IMR-90 (cell line): ENCODE results near the gene NUDT8. TPM values are rescaled to one million over a fixed set of nuclear protein-coding genes. Genes with fewer than 3 reads are reported as not detected.

Experiments
- ATAC-seq: fragments of 200-7000 bp; cut with Tn5 transposase; 2 replicates; pipeline ENCODE4 v1.9.1; 2020; ENCODE audit warnings: low read depth, mild to moderate bottlenecking, moderate library complexity
- BruUV-seq: library from RNA; stranded (reverse); fragments of 400-500 nt; replicated peaks from 2 replicates; lab custom pipeline; 2021; lab: Mats Ljungman, UMichigan
- CTCF ChIA-PET: fragments of 300-600 bp; formaldehyde crosslinking; extraction: SDS; loops from one replicate; lab custom pipeline; 2021; ENCODE audit warnings: antibody characterized with exemption; lab: Yijun Ruan, JAX
- POLR2A ChIA-PET: fragments of 300-600 bp; sonication (Branson Sonifier 250); formaldehyde crosslinking; loops from one replicate; lab custom pipeline; 2022; ENCODE audit warnings: antibody characterized with exemption; ENCODE audit not compliant: unreplicated experiment; lab: Charles Lee
- DNase-seq: peaks from one replicate; pipeline ENCODE4 v3.0.0; 2013
- H2AFZ ChIP-seq: replicated peaks from 2 replicates; pipeline ENCODE3; 2013; ENCODE audit warnings: low read length, mild to moderate bottlenecking; ENCODE audit not compliant: poor library complexity
- H2AK5ac ChIP-seq: 2 replicates; pipeline ENCODE4 v1.6.1; 2013; ENCODE audit warnings: low read depth, low read length, inconsistent platforms
- H2AK9ac ChIP-seq: replicated peaks from 2 replicates; pipeline ENCODE3; 2013; ENCODE audit warnings: mild to moderate bottlenecking, low read depth, low read length, moderate library complexity; ENCODE audit not compliant: poor library complexity
- H2BK120ac ChIP-seq: 2 replicates; pipeline ENCODE4 v1.6.1; 2013; ENCODE audit warnings: low read depth, low read length, inconsistent platforms
- H2BK15ac ChIP-seq: 3 replicates; pipeline ENCODE4 v1.6.1; 2013; ENCODE audit warnings: low read depth, low read length, inconsistent platforms
- H2BK20ac ChIP-seq: 2 replicates; pipeline ENCODE4 v1.6.1; 2013; ENCODE audit warnings: low read depth, mild to moderate bottlenecking, inconsistent platforms, low read length, moderate library complexity
- H2BK5ac ChIP-seq: 2 replicates; pipeline ENCODE4 v1.6.1; 2013; ENCODE audit warnings: mild to moderate bottlenecking, low read depth, low read length, inconsistent platforms; ENCODE audit not compliant: poor library complexity, severe bottlenecking
- H3K14ac ChIP-seq: replicated peaks from 2 replicates; pipeline ENCODE4 v1.6.1; 2013; ENCODE audit warnings: low read depth, low read length, inconsistent platforms
- H3K18ac ChIP-seq: 2 replicates; pipeline ENCODE4 v1.6.1; 2013; ENCODE audit warnings: low read depth, low read length, control low read depth
- H3K23ac ChIP-seq: 2 replicates; pipeline ENCODE4 v1.6.1; 2013; ENCODE audit warnings: low read depth, low read length, inconsistent platforms
- H3K27ac ChIP-seq: 2 replicates; pipeline ENCODE4 v1.5.1; 2013; ENCODE audit warnings: mild to moderate bottlenecking, control low read depth, low read length; ENCODE audit not compliant: insufficient read depth
- H3K27me3 ChIP-seq: 2 replicates; pipeline ENCODE4 v1.6.1; 2013; ENCODE audit warnings: low read length; ENCODE audit not compliant: control insufficient read depth, insufficient read depth
- H3K36me3 ChIP-seq: 2 replicates; pipeline ENCODE4 v1.6.1; 2013; ENCODE audit warnings: low read length, mixed read lengths; ENCODE audit not compliant: control insufficient read depth, insufficient read depth
- H3K4ac ChIP-seq: 2 replicates; pipeline ENCODE4 v1.6.1; 2013; ENCODE audit warnings: low read depth, low read length, inconsistent platforms
- H3K4me1 ChIP-seq: 2 replicates; pipeline ENCODE4 v1.6.1; 2013; ENCODE audit warnings: low read length, mixed read lengths; ENCODE audit not compliant: control insufficient read depth, insufficient read depth
- H3K4me2 ChIP-seq: 2 replicates; pipeline ENCODE4 v1.6.1; 2013; ENCODE audit warnings: low read depth, mild to moderate bottlenecking, control low read depth, low read length, moderate library complexity
- H3K4me3 ChIP-seq: 2 replicates; pipeline ENCODE4 v1.5.1; 2013; ENCODE audit warnings: low read depth, mild to moderate bottlenecking, control low read depth, low read length, moderate library complexity; ENCODE audit not compliant: insufficient read depth
- H3K56ac ChIP-seq: 2 replicates; pipeline ENCODE4 v1.6.1; 2013; ENCODE audit warnings: low read length, inconsistent platforms; ENCODE audit not compliant: insufficient read depth; ENCODE audit errors: extremely low read depth
- H3K79me1 ChIP-seq, 2 experiments: 2 replicates each; pipeline ENCODE4 v1.6.1; 2013; ENCODE audit warnings: low read length in 2 of 2, inconsistent platforms in 1 of 2, low read depth in 1 of 2
- H3K9ac ChIP-seq: 2 replicates; pipeline ENCODE4 v1.6.1; 2013; ENCODE audit warnings: low read depth, low read length, control low read depth
- H3K9me1 ChIP-seq: 2 replicates; pipeline ENCODE4 v1.6.1; 2013; ENCODE audit warnings: low read length, inconsistent platforms; ENCODE audit not compliant: insufficient read depth
- H3K9me3 ChIP-seq: 2 replicates; pipeline ENCODE4 v1.6.1; 2013; ENCODE audit warnings: low read length; ENCODE audit not compliant: control insufficient read depth, insufficient read depth
- H4K20me1 ChIP-seq: 2 replicates; pipeline ENCODE4 v1.6.1; 2013; ENCODE audit warnings: low read length, inconsistent platforms; ENCODE audit not compliant: insufficient read depth
- H4K5ac ChIP-seq: 2 replicates; pipeline ENCODE4 v1.6.1; 2013; ENCODE audit warnings: mild to moderate bottlenecking, low read depth, low read length, control low read depth
- H4K8ac ChIP-seq, 2 experiments: 2 replicates each; pipeline ENCODE4 v1.6.1; 2013; ENCODE audit warnings: low read depth in 2 of 2, low read length in 2 of 2, control low read depth in 1 of 2, inconsistent platforms in 1 of 2
- H4K91ac ChIP-seq: 2 replicates; pipeline ENCODE4 v1.6.1; 2013; ENCODE audit warnings: low read depth, low read length, inconsistent platforms; ENCODE audit not compliant: insufficient read depth
- BHLHE40 ChIP-seq: fragments of 150-350 bp; IDR thresholded peaks from 2 replicates; pipeline ENCODE4 v1.6.1; 2016; ENCODE audit warnings: mild to moderate bottlenecking, low read depth, low read length
- CEBPB ChIP-seq: IDR thresholded peaks from 2 replicates; pipeline ENCODE4 v1.6.1; 2012; ENCODE audit warnings: low read depth, low read length, improper control_type of control experiment
- CHD1 ChIP-seq: IDR thresholded peaks from 2 replicates; pipeline ENCODE4 v1.6.1; 2012; ENCODE audit warnings: low read depth, low read length, improper control_type of control experiment
- MAFK ChIP-seq: IDR thresholded peaks from 2 replicates; pipeline ENCODE4 v1.6.1; 2012; ENCODE audit warnings: low read depth, low read length, improper control_type of control experiment
- MAZ ChIP-seq: IDR thresholded peaks from 2 replicates; pipeline ENCODE4 v1.6.1; 2012; ENCODE audit warnings: low read depth, mild to moderate bottlenecking, low read length, improper control_type of control experiment, moderate library complexity, borderline replicate concordance
- MXI1 ChIP-seq: IDR thresholded peaks from 2 replicates; pipeline ENCODE4 v1.6.1; 2012; ENCODE audit warnings: low read depth, mild to moderate bottlenecking, low read length, moderate library complexity, borderline replicate concordance
- POLR2A ChIP-seq: IDR thresholded peaks from 2 replicates; pipeline ENCODE4 v1.6.1; 2012; ENCODE audit warnings: mild to moderate bottlenecking, low read depth, low read length
- RAD21 ChIP-seq: IDR thresholded peaks from 2 replicates; pipeline ENCODE4 v1.6.1; 2012; ENCODE audit warnings: low read length, improper control_type of control experiment
- RCOR1 ChIP-seq: IDR thresholded peaks from 2 replicates; pipeline ENCODE4 v1.6.1; 2012; ENCODE audit warnings: mild to moderate bottlenecking, low read length, improper control_type of control experiment; ENCODE audit not compliant: insufficient replicate concordance
- SMC3 ChIP-seq: fragments of 150-350 bp; IDR thresholded peaks from 2 replicates; pipeline ENCODE4 v1.6.1; 2016; ENCODE audit warnings: low read depth, mild to moderate bottlenecking, antibody characterized with exemption, low read length, moderate library complexity
- WGBS, 2 experiments: methylation state at CpG; one replicate each; pipeline versions ENCODE4 v1.1.5 to v1.1.7; 2013; ENCODE audit warnings: missing lambda C conversion rate in 2 of 2; ENCODE audit not compliant: insufficient read length in 1 of 2; ENCODE audit errors: extremely low coverage in 2 of 2; 5-methylcytosine and 5-hydroxymethylcytosine counted together
- dilution Hi-C: fragments of 300-500 bp; cut with HindIII; formaldehyde crosslinking; loops from one replicate; pipeline ENCODE4 v1.14.3; 2018; ENCODE audit warnings: low sequenced_read_pairs; ENCODE audit not compliant: unreplicated experiment
- in situ Hi-C: fragments of 300-500 bp; cut with MboI; formaldehyde crosslinking; loops from 3 replicates; pipeline ENCODE4 v1.14.3; 2019; ENCODE audit warnings: low sequenced_read_pairs, inconsistent platforms, mixed read lengths
- intact Hi-C: fragments of 100-400 bp; cut with micrococcal nuclease; formaldehyde crosslinking; loops from 2 replicates; pipeline ENCODE4 v1.10.0; 2022
- polyA plus RNA-seq, 3 experiments: library from polyadenylated mRNA; depleted of rRNA; stranded (reverse); fragments of >200 nt; gene quantifications; 2 replicates each; pipeline ENCODE4 v1.2.3, GENCODE V29; 2012; ENCODE audit warnings: low replicate concordance in 1 of 3
- total RNA-seq: library from RNA; depleted of rRNA; stranded (reverse); fragments of >200 nt; gene quantifications from 2 replicates; pipeline ENCODE4 v1.2.3, GENCODE V29; 2012
- TF ChIP-seq, protein P1 (sequence below): conservative IDR thresholded peaks from 2 replicates; pipeline ENCODE4 v1.5.1; 2012; ENCODE audit warnings: mild to moderate bottlenecking, low read depth, low read length, improper control_type of control experiment
- TF ChIP-seq, protein P2 (sequence below): fragments of 150-350 bp; IDR thresholded peaks from 2 replicates; pipeline ENCODE4 v1.6.1; 2016; ENCODE audit warnings: low read depth, mild to moderate bottlenecking, low read length, moderate library complexity, borderline replicate concordance
- TF ChIP-seq, protein P3 (sequence below): fragments of 150-350 bp; IDR thresholded peaks from 2 replicates; pipeline ENCODE4 v1.6.1; 2017; ENCODE audit warnings: mild to moderate bottlenecking, antibody characterized with exemption, low read length, low read depth

The NUDT8 gene
- total and polyA plus RNA-seq, 2 of the 4 experiments (the other 2 are of a cell fraction): 1.4 to 2.5 TPM

DNA sequence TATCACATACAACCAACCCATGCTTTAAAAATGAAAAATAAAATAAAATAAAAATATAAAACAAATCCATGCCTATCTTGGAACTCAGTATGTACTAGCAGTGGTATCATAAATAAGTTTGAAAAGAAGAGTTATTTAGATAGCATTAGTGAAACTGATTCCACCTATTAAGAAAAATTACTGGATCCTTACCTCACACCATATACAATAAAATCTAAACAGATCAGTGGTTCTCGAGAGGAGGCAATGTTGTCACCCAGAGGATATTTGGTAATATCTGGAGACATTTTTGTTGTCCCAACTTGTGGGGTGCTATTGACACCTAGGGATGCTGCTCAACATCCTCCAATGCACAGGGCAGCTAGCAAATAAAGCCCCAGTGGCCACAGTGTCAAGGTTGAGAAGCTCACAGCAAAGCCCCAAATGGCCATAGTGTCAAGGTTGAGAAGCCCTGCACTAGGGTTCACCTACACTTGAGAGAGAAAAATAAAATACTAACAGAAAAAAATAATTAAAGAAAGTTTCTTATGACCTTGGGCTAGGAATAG lies 32.9 kb downstream of the NUDT8 start:
- no peaks in the 10 kb centered on the region for H4K20me1 ChIP-seq
- no peak overlapping the region for H2AK5ac ChIP-seq
- no peaks in the 10 kb centered on the region for H3K9me1 ChIP-seq
- H3K4me1 ChIP-seq: no peaks in the 10 kb centered on the region
- H2AFZ ChIP-seq: no peak overlapping the region
- WGBS, 2 experiments: no CpG with 5 or more reads among the region's 1 CpG
- H3K9ac ChIP-seq: no peak overlapping the region
- no peak overlapping the region for H3K56ac ChIP-seq
- H3K23ac ChIP-seq: no peak overlapping the region
- no peak overlapping the region for H2BK15ac ChIP-seq
- peak overlapping the region; percentile 72 for H2AK9ac ChIP-seq
- intact Hi-C loops: no loop called here
- H3K14ac ChIP-seq: no peak overlapping the region
- no peak overlapping the region for H3K18ac ChIP-seq
- H2BK5ac ChIP-seq: no peak overlapping the region
- ATAC-seq (no peak), DNase-seq (no peak)
- H3K79me1 ChIP-seq: no peaks in the 10 kb centered on the region
- no peak overlapping the region for H3K27ac ChIP-seq
- H2BK120ac ChIP-seq: no peak overlapping the region
- dilution Hi-C loops: no loop called here
- no peak overlapping the region for H3K4me2 ChIP-seq
- H3K4me3 ChIP-seq: no peak overlapping the region
- H3K9me3 ChIP-seq: peaks cover 3% of the 10 kb centered on the region
- in situ Hi-C loops: no loop called here
- CTCF ChIA-PET: interaction anchor here (1.3 kb wide), 1 partner anchor 17 kb away, joined by 4 read pairs; no protein-coding TSS in a partner anchor
- TF ChIP-seq BHLHE40 (no peak), MAZ (no peak), RAD21 (no peak), POLR2A (no peak), CEBPB (no peak), RCOR1 (no peak), SMC3 (no peak), MAFK (no peak), MXI1 (no peak), CHD1 (no peak)
- TF ChIP-seq, protein P1, sequence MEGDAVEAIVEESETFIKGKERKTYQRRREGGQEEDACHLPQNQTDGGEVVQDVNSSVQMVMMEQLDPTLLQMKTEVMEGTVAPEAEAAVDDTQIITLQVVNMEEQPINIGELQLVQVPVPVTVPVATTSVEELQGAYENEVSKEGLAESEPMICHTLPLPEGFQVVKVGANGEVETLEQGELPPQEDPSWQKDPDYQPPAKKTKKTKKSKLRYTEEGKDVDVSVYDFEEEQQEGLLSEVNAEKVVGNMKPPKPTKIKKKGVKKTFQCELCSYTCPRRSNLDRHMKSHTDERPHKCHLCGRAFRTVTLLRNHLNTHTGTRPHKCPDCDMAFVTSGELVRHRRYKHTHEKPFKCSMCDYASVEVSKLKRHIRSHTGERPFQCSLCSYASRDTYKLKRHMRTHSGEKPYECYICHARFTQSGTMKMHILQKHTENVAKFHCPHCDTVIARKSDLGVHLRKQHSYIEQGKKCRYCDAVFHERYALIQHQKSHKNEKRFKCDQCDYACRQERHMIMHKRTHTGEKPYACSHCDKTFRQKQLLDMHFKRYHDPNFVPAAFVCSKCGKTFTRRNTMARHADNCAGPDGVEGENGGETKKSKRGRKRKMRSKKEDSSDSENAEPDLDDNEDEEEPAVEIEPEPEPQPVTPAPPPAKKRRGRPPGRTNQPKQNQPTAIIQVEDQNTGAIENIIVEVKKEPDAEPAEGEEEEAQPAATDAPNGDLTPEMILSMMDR: no peak
- TF ChIP-seq, protein P2, sequence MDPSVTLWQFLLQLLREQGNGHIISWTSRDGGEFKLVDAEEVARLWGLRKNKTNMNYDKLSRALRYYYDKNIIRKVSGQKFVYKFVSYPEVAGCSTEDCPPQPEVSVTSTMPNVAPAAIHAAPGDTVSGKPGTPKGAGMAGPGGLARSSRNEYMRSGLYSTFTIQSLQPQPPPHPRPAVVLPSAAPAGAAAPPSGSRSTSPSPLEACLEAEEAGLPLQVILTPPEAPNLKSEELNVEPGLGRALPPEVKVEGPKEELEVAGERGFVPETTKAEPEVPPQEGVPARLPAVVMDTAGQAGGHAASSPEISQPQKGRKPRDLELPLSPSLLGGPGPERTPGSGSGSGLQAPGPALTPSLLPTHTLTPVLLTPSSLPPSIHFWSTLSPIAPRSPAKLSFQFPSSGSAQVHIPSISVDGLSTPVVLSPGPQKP: no peak
- TF ChIP-seq, protein P3, sequence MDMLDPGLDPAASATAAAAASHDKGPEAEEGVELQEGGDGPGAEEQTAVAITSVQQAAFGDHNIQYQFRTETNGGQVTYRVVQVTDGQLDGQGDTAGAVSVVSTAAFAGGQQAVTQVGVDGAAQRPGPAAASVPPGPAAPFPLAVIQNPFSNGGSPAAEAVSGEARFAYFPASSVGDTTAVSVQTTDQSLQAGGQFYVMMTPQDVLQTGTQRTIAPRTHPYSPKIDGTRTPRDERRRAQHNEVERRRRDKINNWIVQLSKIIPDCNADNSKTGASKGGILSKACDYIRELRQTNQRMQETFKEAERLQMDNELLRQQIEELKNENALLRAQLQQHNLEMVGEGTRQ: no peak
- peaks cover 26% of the 10 kb centered on the region for H3K27me3 ChIP-seq
- POLR2A ChIA-PET: no interaction called here
- H4K5ac ChIP-seq: no peak overlapping the region
- H4K8ac ChIP-seq: no peak overlapping the region
- H4K91ac ChIP-seq: no peak overlapping the region
- no peak overlapping the region for H2BK20ac ChIP-seq
- no peaks in the 10 kb centered on the region for H3K36me3 ChIP-seq
- BruUV-seq: no TSS peak
- H3K4ac ChIP-seq: no peak overlapping the region
